ENCODE data around the gene CXADR. TPM values are rescaled to one million over a fixed set of nuclear protein-coding genes. Genes with fewer than 3 reads are reported as not detected.

The CXADR gene
- total RNA-seq, 3 donors from 2014 or later (not counting 1 experiment from before 2014, with no cell fraction given): 0.10 TPM; not detected in 2

DNA sequence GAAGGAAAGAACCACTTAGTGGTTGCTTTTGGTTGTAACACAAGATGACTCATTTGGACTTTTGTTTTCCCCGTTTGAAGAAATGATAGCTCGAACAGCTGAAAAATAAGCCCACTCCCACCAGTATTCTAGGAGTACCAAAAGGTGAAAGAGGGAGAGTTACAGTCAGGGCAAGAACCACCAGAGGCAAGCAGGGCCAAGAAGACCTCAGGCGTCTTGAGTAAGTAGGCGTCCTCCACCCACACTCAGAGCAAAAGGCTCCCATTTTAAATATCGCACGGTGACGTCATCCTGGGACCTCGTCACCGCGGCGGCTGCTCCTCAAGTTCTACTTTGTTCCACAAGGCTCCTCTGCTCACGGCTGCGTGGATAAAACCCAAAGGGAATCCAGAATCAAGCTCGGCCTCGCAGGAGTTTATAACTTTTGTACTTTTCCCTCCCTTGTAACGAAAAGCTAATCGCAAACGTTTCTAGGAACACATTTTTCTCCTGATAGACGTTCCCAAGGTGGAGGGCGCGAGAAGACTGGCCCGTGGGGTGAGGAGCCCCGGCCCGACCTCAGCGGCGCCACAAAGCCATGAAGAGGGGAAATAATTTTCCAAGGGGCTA lies 98.7 kb downstream of the CXADR start:
- Histone ChIP-seq H3K27me3 (ENCODE audit: control insufficient read depth, insufficient read depth, low read length) (no peaks in the 10 kb centered on the region), H3K36me3 (ENCODE audit: control insufficient read depth, insufficient read depth, low read length) (peaks cover 3% of the 10 kb centered on the region), H3K27ac (ENCODE audit: low read length) (peak overlapping the region; percentile 77), H3K4me1 (ENCODE audit: control insufficient read depth, insufficient read depth, low read length) (peaks cover 19% of the 10 kb centered on the region), H3K4me3 (ENCODE audit: low read length) (peak overlapping the region; percentile 91), H3K9me3 (ENCODE audit: control insufficient read depth, insufficient read depth, low read length) (no peaks in the 10 kb centered on the region)
- intact Hi-C loops (cut with micrococcal nuclease): loop anchor here (2.0 to 5.0 kb wide), 2 partner anchors 171 to 207 kb away; partner anchors contain the start of gene C21orf91
- DNase-seq (peak; percentile 74 to 92), ATAC-seq (peak; percentile 57 to 71 (median 63))
- H3K27ac Mint-ChIP-seq: peak overlapping the region; percentile 91 to 99
- no peaks in the 10 kb centered on the region for H3K27me3 Mint-ChIP-seq (ENCODE audit: low read depth in 2 of 2)
- 0% methylated on average over 24 of the region's 26 CpGs for WGBS (ENCODE audit: insufficient coverage)
- peaks cover 12 to 23% of the 10 kb centered on the region in 2 donors for H3K4me1 Mint-ChIP-seq
- peak overlapping the region; percentile 95 for H3K4me3 Mint-ChIP-seq
- no peaks in the 10 kb centered on the region for H3K9me3 Mint-ChIP-seq
- H3K36me3 Mint-ChIP-seq: no peaks in the 10 kb centered on the region
- TF ChIP-seq, protein P1, sequence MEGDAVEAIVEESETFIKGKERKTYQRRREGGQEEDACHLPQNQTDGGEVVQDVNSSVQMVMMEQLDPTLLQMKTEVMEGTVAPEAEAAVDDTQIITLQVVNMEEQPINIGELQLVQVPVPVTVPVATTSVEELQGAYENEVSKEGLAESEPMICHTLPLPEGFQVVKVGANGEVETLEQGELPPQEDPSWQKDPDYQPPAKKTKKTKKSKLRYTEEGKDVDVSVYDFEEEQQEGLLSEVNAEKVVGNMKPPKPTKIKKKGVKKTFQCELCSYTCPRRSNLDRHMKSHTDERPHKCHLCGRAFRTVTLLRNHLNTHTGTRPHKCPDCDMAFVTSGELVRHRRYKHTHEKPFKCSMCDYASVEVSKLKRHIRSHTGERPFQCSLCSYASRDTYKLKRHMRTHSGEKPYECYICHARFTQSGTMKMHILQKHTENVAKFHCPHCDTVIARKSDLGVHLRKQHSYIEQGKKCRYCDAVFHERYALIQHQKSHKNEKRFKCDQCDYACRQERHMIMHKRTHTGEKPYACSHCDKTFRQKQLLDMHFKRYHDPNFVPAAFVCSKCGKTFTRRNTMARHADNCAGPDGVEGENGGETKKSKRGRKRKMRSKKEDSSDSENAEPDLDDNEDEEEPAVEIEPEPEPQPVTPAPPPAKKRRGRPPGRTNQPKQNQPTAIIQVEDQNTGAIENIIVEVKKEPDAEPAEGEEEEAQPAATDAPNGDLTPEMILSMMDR (IDR thresholded peaks at IDR 0.05): no peak

DNA sequence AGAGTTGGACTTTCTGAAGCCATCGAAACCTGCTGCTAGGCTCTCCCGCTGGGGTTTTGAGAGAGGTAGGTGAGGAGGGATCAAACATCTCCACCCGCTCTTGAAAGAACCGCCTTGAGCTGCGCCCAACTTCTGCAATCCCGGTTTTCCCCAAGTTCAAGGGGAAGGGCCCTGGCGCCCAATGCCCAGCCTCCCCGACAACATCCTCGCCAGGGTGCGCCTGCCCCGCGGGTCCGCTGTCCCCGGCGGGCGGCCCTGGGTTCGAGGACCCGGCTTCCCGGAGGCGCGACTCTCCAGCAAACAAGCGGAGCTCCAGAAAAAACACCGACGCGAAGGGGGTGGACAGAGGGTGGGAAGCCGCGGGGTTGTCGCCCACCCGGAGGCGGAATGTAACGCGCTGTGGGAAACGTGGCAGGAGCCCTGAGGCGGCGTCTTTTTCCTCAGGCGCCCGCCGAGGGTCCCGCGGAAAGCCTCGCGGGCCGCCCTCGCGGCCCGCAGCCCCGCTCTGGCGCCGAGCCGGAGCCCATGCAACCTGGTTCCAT lies 99.3 kb downstream of the CXADR start:
- Histone ChIP-seq H3K9me3 (ENCODE audit: control insufficient read depth, insufficient read depth, low read length) (no peaks in the 10 kb centered on the region), H3K27ac (ENCODE audit: low read length) (peak overlapping the region; percentile 77), H3K4me3 (ENCODE audit: low read length) (peak overlapping the region; percentile 91), H3K27me3 (ENCODE audit: control insufficient read depth, insufficient read depth, low read length) (no peaks in the 10 kb centered on the region), H3K36me3 (ENCODE audit: control insufficient read depth, insufficient read depth, low read length) (peaks cover 3% of the 10 kb centered on the region), H3K4me1 (ENCODE audit: control insufficient read depth, insufficient read depth, low read length) (peaks cover 19% of the 10 kb centered on the region)
- DNase-seq (peak; percentile 34 to 58), ATAC-seq (peak in 2 of 3 donors; percentile 3 to 25)
- Mint-ChIP-seq H3K4me3 (peak overlapping the region; percentile 95), H3K36me3 (no peaks in the 10 kb centered on the region), H3K27me3 (ENCODE audit: low read depth in 2 of 2) (no peaks in the 10 kb centered on the region), H3K4me1 (peaks cover 12 to 23% of the 10 kb centered on the region in 2 donors), H3K9me3 (no peaks in the 10 kb centered on the region), H3K27ac (peak overlapping the region; percentile 91 to 99)
- under 1% methylated on average over 50 of the region's 50 CpGs for WGBS (ENCODE audit: insufficient coverage)
- intact Hi-C loops (cut with micrococcal nuclease): loop anchor here (2.0 to 5.0 kb wide), 2 partner anchors 170 to 207 kb away; partner anchors contain the start of gene C21orf91
- TF ChIP-seq, protein P1 (IDR thresholded peaks at IDR 0.05): no peak

DNA sequence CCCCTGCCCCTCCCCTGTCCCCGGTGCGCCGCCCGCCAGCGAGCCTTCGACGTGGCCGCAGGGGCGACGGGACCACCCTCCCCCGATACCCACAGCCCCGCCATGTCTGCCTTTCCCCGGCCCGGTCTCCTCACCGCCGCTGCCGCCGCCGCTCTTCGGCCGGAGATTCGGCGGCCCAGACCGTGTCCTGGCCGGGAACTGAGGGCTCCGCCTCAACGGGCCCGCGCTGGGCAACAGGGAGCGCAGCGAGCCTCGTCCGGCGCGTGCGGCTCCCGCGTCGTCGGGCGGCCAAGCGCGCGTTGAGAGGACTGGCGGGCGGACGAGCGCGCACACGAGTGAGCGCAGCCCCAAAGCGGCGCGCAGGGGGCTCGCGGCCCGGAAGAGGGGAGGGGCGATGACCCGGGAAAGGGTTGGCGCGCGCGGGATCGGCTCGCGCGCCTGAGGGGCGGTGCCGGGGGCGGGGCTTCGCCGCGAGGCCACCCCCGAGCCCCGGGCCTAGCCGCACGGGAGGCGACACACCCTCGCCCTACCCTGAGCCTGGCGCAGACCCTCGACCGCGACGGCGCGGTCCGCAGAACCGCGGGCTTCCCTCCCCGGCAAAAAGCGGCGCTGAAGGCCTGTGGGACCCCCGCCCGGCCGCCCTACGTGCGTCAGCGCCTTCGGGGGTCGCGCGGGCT lies 99.9 kb downstream of the CXADR start, which contains the start of gene BTG3:
Gene BTG3, minus strand, starts transcription at position 337 of the 677 bp plus-strand sequence. CDS start 3,757 bp downstream, outside the sequence.
- DNase-seq: peak; percentile 80 to 91
- intact Hi-C loops (cut with micrococcal nuclease): loop anchor here (2.0 to 5.0 kb wide), 2 partner anchors 170 to 206 kb away; partner anchors contain the start of gene C21orf91
- Histone ChIP-seq H3K36me3 (ENCODE audit: control insufficient read depth, insufficient read depth, low read length) (peaks cover 1% of the 10 kb centered on the region), H3K27me3 (ENCODE audit: control insufficient read depth, insufficient read depth, low read length) (no peaks in the 10 kb centered on the region), H3K27ac (ENCODE audit: low read length) (peak within 1 kb of the TSS; percentile 77), H3K9me3 (ENCODE audit: control insufficient read depth, insufficient read depth, low read length) (no peaks in the 10 kb centered on the region), H3K4me3 (ENCODE audit: low read length) (peak within 1 kb of the TSS; percentile 91), H3K4me1 (ENCODE audit: control insufficient read depth, insufficient read depth, low read length) (peaks cover 19% of the 10 kb centered on the region)
- TF ChIP-seq, protein P1 (IDR thresholded peaks at IDR 0.05): no peak
- Mint-ChIP-seq H3K27me3 (ENCODE audit: low read depth in 2 of 2) (no peaks in the 10 kb centered on the region), H3K9me3 (no peaks in the 10 kb centered on the region), H3K4me1 (peaks cover 12 to 23% of the 10 kb centered on the region in 2 donors), H3K36me3 (no peaks in the 10 kb centered on the region), H3K4me3 (peak within 1 kb of the TSS; percentile 95), H3K27ac (peak within 1 kb of the TSS; percentile 91 to 99)
- ATAC-seq: peak; percentile 77 to 93 (median 85)
- 2% methylated on average over 102 of the region's 102 CpGs for WGBS (ENCODE audit: insufficient coverage)
